ENCODE data around the gene MGST3. TPM values are rescaled to one million over a fixed set of nuclear protein-coding genes. Genes with fewer than 3 reads are reported as not detected.
"Not testable (repeated sequence)": the region's sequence is repeated elsewhere in the genome, so short reads cannot be mapped to it uniquely, and the experiment has no call there.

The MGST3 gene
- total RNA-seq, 1 donor from 2014 or later: 63.7 TPM

DNA sequence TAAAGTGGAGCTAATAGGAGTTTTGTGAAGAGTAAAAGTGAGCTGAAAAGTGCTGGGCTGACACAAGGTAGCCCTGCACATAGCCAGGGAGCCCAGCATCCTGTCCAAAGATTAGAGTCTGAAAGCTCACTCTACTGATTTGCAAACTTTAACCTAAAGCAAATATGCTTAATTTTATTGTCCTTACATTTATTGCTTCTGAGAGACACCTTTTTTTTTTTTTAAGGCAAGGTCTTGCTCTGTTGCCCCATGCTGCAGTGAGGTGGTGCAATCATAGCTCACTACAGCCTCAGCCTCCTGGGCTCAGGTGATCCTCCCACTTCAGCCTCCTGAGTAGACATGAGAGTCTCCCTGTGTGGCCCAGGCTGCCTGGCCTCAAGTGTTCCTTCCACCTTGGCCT, 16.5 kb downstream of the MGST3 start:
- intact Hi-C loops (cut with micrococcal nuclease): no loop called here
- no peak overlapping the region for H3K27ac Mint-ChIP-seq

DNA sequence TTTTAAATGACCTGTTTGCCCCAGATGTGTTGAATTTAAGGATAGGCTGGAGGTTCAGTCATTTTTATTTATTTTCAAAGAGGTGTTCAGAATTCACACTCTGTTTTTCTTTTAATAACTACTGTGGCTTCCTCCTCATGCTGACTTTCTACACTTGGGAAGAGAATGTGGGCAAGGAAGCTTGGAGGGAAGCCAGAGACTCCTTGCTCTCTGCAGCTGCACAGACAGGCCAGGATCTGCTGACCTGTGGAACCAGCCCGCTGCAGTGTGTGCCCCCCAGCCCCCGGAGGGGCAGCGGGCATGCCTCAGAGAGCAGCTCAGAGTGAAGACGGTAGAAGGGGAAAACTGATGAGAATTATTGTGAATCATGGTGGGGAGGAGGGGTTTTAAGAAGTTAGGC, 16.9 kb downstream of the MGST3 start:
- H3K27me3 Mint-ChIP-seq (ENCODE audit: low read depth): no peaks in the 10 kb centered on the region
- DNase-seq (ENCODE audit: low spot score): no peak
- H3K4me1 Mint-ChIP-seq (ENCODE audit: low read depth): peaks cover 36% of the 10 kb centered on the region
- H3K9me3 Mint-ChIP-seq: no peaks in the 10 kb centered on the region
- H3K27ac Mint-ChIP-seq: no peak overlapping the region
- H3K36me3 Mint-ChIP-seq (ENCODE audit: low read depth): peaks cover 27% of the 10 kb centered on the region
- no peak overlapping the region for H3K4me3 Mint-ChIP-seq (ENCODE audit: low read depth)
- intact Hi-C loops (cut with micrococcal nuclease): no loop called here

More for the DNA sequence above, 16.5 kb downstream of the MGST3 start:
- no peaks in the 10 kb centered on the region for H3K27me3 Mint-ChIP-seq (ENCODE audit: low read depth)
- DNase-seq (ENCODE audit: low spot score): no peak
- no peaks in the 10 kb centered on the region for H3K9me3 Mint-ChIP-seq
- no peak overlapping the region for H3K4me3 Mint-ChIP-seq (ENCODE audit: low read depth)
- H3K4me1 Mint-ChIP-seq (ENCODE audit: low read depth): peaks cover 37% of the 10 kb centered on the region
- H3K36me3 Mint-ChIP-seq (ENCODE audit: low read depth): peaks cover 24% of the 10 kb centered on the region

DNA sequence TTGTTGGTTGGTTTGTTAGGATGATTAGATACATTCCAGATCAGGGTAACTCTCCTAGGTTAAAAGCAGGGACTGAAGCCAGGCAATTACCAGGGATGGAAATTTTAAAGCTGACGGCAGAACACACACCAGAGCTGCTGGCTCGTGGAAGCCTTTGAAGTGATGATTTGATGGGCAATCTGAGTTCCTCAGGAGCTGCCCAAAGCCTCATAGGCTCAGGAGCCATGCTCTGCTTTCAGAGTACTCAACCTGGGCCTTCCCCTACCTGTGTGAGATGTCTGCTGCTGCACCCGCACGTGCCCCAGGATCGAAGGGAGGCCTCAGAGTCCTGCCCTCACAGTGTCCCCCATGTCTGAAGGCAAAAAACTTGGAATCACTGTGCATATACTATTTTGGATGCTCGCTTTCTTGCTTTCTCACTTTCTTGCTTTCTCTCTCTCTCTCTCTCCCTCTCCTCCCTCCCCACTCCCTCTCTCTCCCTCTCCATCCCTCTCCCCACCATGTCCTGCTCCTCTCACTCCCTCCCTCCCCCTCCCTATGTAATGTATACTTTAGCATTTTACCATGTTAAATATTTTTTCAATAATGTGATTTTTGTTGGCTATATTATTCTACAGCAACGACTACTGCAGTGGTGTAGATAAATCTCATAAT, 18.0 kb downstream of the MGST3 start:
- Mint-ChIP-seq H3K4me1 (ENCODE audit: low read depth) (peaks cover 34% of the 10 kb centered on the region), H3K9me3 (no peaks in the 10 kb centered on the region), H3K4me3 (ENCODE audit: low read depth) (no peak overlapping the region), H3K27me3 (ENCODE audit: low read depth) (no peaks in the 10 kb centered on the region), H3K36me3 (ENCODE audit: low read depth) (peaks cover 37% of the 10 kb centered on the region), H3K27ac (no peak overlapping the region)
- intact Hi-C loops (cut with micrococcal nuclease): no loop called here
- no peak for DNase-seq (ENCODE audit: low spot score)

DNA sequence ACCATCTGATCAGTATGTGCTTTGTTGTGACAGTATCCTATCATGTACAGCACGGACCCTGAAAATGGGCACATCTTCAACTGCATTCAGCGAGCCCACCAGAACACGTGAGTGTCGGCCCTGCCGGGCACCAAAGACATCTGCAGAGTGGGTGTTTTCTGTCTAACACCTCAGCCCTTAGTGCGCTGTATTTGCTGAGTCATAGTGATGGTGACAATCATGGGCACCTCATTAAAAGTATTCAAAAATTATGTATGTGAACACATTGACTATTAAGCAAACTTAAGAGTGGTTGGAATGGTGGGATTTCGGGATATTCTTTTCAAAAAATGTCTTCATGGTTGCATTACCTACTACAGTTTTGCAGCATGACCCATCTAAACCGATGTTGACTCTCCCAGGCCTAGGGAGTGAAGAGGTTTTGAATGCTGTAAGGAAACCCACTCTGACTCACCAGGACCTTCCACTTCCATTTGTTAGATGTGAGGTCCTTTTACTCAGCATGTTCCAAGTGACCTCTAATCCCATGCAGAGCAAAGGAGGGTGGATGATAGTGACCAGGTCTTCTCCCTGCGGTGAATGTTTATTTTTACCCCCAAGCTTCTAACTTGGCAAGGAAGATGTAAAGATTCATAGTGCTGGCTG, 20.1 kb downstream of the MGST3 start:
- Mint-ChIP-seq H3K27me3 (ENCODE audit: low read depth) (no peaks in the 10 kb centered on the region), H3K27ac (no peak overlapping the region), H3K4me3 (ENCODE audit: low read depth) (no peak overlapping the region), H3K9me3 (no peaks in the 10 kb centered on the region), H3K36me3 (ENCODE audit: low read depth) (peaks cover 52% of the 10 kb centered on the region), H3K4me1 (ENCODE audit: low read depth) (peaks cover 24% of the 10 kb centered on the region)
- intact Hi-C loops (cut with micrococcal nuclease): no loop called here
- DNase-seq (ENCODE audit: low spot score): no peak

DNA sequence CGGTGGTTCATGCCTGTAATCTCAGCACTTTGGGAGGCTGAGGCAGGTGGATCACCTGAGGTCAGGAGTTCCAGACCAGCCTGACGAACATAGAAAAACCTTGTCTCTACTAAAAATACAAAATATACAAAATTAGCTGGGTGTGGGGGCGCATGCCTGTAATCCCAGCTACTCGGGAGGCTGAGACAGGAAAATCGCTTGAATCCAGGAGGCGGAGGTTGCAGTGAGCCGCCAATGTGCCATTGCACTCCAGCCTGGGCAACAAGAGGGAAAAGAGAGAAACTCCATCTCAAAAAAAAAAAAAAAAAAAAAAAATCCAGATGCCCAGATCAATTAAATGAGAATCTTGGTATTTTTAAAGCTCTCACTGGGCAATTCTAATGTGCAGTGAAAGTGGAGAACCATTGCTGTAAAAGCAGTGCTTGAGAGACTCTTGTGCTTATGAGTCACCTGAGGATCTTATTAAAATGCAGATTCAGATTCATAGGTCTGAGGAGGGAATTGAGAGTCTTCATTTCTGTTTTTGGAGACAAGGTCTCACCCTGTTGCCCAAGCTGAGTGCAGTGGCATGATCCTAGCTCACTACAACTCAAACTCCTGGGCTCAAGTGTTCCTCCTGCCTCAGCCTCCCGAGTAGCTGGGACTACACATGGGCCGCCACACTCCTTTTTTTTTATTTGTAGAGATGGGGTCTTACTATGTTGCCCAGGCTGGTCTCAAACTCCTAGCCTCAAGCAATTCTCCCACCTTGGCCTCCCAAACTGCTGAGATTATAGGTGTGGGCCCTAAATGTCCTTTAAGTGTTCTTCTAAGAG, 27.9 kb downstream of the MGST3 start:
- H3K27me3 Mint-ChIP-seq (ENCODE audit: low read depth); H3K4me3 Mint-ChIP-seq (ENCODE audit: low read depth); H3K4me1 Mint-ChIP-seq (ENCODE audit: low read depth); DNase-seq (ENCODE audit: low spot score); intact Hi-C loops (cut with micrococcal nuclease); H3K9me3 Mint-ChIP-seq; H3K27ac Mint-ChIP-seq: not testable (repeated sequence)
- H3K36me3 Mint-ChIP-seq (ENCODE audit: low read depth): peaks cover 63% of the 10 kb centered on the region

DNA sequence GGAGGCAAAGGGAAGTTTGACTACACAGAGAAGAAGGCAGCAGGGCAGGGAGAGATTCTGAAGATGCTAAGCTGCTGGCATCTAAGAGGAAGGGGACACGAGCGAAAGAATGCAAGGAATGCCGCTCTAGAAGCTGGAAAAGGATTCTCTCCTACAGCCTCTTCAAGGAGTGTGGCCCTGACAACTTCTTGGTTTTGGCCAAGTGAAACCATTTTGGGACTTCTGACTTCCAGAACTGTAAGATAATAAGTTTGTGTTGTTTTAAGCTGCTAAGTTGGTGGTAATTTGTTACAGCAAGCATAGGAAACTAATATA, 28.5 kb downstream of the MGST3 start:
- intact Hi-C loops (cut with micrococcal nuclease): no loop called here
- no peaks in the 10 kb centered on the region for H3K4me1 Mint-ChIP-seq (ENCODE audit: low read depth)

DNA sequence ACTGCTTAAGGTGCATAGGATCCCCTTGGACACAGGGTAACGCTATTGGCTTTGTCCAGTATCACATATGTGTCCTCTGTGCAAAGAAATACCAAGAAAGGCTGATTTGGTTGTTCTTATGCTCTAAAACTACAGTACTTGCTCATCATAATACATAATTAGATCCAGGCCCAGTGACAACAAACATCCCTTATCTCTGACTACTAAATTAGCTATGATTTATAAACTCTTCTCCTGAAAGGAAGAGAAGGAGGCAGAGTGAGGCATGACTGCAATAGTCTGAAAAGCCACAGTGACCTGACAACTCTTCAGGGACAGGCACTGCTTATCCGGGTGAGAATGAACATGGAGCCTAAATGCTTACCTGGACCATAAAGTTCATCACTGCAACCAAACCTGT, 30.7 kb downstream of the MGST3 start:
- no peak overlapping the region for H3K27ac Mint-ChIP-seq
- H3K27me3 Mint-ChIP-seq (ENCODE audit: low read depth): no peaks in the 10 kb centered on the region
- peaks cover 66% of the 10 kb centered on the region for H3K36me3 Mint-ChIP-seq (ENCODE audit: low read depth)
- DNase-seq (ENCODE audit: low spot score): no peak
- H3K9me3 Mint-ChIP-seq: no peaks in the 10 kb centered on the region
- intact Hi-C loops (cut with micrococcal nuclease): no loop called here
- no peak overlapping the region for H3K4me3 Mint-ChIP-seq (ENCODE audit: low read depth)
- peaks cover 5% of the 10 kb centered on the region for H3K4me1 Mint-ChIP-seq (ENCODE audit: low read depth)

More for the DNA sequence above, 28.5 kb downstream of the MGST3 start:
- DNase-seq (ENCODE audit: low spot score): no peak
- H3K27me3 Mint-ChIP-seq (ENCODE audit: low read depth): no peaks in the 10 kb centered on the region
- H3K36me3 Mint-ChIP-seq (ENCODE audit: low read depth): peaks cover 63% of the 10 kb centered on the region
- H3K27ac Mint-ChIP-seq: no peak overlapping the region
- H3K9me3 Mint-ChIP-seq: no peaks in the 10 kb centered on the region
- no peak overlapping the region for H3K4me3 Mint-ChIP-seq (ENCODE audit: low read depth)

DNA sequence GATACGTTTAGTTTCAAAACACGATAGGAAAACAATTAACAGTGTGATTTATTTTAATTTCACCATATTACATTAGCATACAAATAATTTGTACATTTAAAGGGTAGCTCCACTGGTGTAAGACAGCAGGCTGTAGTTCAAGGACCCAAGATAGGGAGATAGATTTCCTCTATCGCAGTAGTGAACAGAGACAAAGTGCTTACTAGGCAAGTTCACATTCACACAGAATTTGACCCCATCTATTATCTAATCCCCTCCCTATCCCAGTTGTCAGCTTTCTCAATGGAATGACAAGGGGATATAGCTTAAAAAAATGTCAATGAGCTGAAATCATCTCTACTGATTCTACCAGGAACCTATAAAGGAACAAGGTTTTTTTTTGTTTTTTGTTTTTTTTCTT, 31.2 kb downstream of the MGST3 start:
- H3K9me3 Mint-ChIP-seq: no peaks in the 10 kb centered on the region
- no peaks in the 10 kb centered on the region for H3K27me3 Mint-ChIP-seq (ENCODE audit: low read depth)
- no peak for DNase-seq (ENCODE audit: low spot score)
- peaks cover 5% of the 10 kb centered on the region for H3K4me1 Mint-ChIP-seq (ENCODE audit: low read depth)
- H3K36me3 Mint-ChIP-seq (ENCODE audit: low read depth): peaks cover 68% of the 10 kb centered on the region
- no peak overlapping the region for H3K27ac Mint-ChIP-seq
- intact Hi-C loops (cut with micrococcal nuclease): no loop called here
- no peak overlapping the region for H3K4me3 Mint-ChIP-seq (ENCODE audit: low read depth)

DNA sequence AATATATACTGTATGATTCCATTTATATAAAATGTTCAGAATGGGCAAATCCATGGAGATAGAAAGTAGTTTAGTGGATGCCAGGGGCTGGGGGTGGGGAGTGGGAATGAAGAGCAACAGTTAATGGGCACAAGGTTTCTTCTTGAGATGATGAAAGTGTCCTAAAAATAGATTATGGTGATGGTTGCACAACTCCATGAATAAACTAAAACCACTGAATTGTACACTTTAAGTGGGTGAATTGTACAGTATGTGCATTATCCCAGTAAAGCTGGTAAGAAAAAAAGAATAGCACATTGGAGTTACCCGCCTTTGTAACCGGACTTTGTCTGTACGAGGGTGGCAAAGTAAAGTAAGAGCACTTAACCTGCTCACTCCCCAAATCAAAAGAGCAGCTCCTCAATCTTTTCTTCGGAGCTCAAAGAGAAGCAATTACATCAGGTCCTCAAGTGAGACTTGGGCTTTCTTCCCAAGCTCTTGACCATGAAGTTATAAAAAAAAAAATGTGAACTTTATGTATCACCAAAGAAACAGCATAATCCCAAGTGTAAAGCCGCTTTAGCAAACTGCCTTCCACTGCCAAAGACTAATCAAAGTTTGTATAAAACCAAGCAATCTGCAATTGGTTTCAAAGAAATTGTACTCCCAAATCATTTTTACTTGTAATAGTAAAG, 35.3 kb downstream of the MGST3 start:
- no peak overlapping the region for H3K4me3 Mint-ChIP-seq (ENCODE audit: low read depth)
- H3K27ac Mint-ChIP-seq: no peak overlapping the region
- H3K9me3 Mint-ChIP-seq: no peaks in the 10 kb centered on the region
- DNase-seq (ENCODE audit: low spot score): no peak
- peaks cover 8% of the 10 kb centered on the region for H3K4me1 Mint-ChIP-seq (ENCODE audit: low read depth)
- intact Hi-C loops (cut with micrococcal nuclease): no loop called here
- H3K27me3 Mint-ChIP-seq (ENCODE audit: low read depth): no peaks in the 10 kb centered on the region
- H3K36me3 Mint-ChIP-seq (ENCODE audit: low read depth): peaks cover 91% of the 10 kb centered on the region

DNA sequence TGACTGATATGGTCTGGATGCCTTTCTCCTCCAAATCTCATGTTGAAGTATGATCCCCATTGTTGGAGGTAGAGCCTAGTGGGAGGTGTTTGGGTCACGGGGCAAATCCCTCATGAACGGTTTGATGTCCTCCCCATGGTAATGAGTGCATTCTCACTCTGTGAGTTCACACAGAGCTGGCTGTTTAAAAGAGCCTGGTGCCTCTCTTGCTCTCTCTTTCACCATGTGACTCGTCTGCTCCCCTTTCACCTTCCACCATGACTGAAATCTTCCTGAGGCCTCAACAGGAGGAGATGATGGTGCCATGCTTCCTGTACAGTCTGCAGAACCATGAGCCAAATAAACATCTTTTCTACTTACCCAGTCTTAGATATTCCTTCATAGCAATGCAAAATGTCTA, 37.1 kb downstream of the MGST3 start:
- Mint-ChIP-seq H3K36me3 (ENCODE audit: low read depth) (peaks cover 90% of the 10 kb centered on the region), H3K4me3 (ENCODE audit: low read depth) (no peak overlapping the region), H3K4me1 (ENCODE audit: low read depth) (peaks cover 8% of the 10 kb centered on the region), H3K27me3 (ENCODE audit: low read depth) (no peaks in the 10 kb centered on the region), H3K27ac (no peak overlapping the region), H3K9me3 (no peaks in the 10 kb centered on the region)
- no peak for DNase-seq (ENCODE audit: low spot score)
- intact Hi-C loops (cut with micrococcal nuclease): no loop called here

DNA sequence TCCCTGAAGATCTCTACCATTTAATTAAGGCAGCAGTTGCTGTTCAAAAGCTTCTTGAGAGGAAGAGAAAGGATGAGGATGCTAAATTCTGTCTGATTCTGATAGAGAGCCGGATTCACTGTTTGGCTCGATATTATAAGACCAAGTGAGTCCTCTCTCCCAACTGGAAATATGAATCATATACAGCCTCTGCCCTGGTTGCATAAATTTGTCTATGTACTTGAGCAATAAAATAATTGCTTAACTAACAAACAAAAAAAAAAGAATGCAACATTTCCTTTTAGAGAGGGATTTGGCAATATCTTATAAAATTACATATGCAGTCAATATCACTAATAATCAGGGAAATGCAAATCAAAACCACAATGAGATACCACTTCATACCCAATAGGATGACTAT, 40.5 kb downstream of the MGST3 start:
- Mint-ChIP-seq H3K36me3 (ENCODE audit: low read depth) (peaks cover 78% of the 10 kb centered on the region), H3K27me3 (ENCODE audit: low read depth) (no peaks in the 10 kb centered on the region), H3K4me3 (ENCODE audit: low read depth) (no peak overlapping the region), H3K9me3 (no peaks in the 10 kb centered on the region), H3K27ac (no peak overlapping the region), H3K4me1 (ENCODE audit: low read depth) (peaks cover 12% of the 10 kb centered on the region)
- DNase-seq (ENCODE audit: low spot score): no peak
- intact Hi-C loops (cut with micrococcal nuclease): no loop called here

DNA sequence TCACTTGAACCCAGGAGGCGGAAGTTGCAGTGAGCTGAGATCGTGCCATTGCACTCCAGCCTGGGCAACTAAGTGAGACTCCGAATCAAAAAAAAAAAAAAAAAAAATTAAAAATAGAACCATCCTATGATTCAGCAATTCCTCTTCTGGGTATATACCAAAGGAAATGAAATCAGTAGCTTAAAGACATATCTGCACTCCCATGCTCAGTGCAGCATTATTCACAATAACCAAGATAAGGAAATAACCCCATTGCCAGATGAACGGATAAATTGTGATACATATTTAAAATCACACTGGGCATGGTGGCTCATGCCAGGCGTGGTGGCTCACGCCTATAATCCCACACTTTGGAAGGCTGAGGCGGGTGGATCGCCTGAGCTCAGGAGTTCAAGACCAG, 43.6 kb downstream of the MGST3 start:
- DNase-seq (ENCODE audit: low spot score): no peak
- H3K4me3 Mint-ChIP-seq (ENCODE audit: low read depth): no peak overlapping the region
- intact Hi-C loops (cut with micrococcal nuclease): no loop called here
- no peak overlapping the region for H3K27ac Mint-ChIP-seq
- peaks cover 76% of the 10 kb centered on the region for H3K36me3 Mint-ChIP-seq (ENCODE audit: low read depth)
- no peaks in the 10 kb centered on the region for H3K9me3 Mint-ChIP-seq
- peaks cover 27% of the 10 kb centered on the region for H3K4me1 Mint-ChIP-seq (ENCODE audit: low read depth)
- no peaks in the 10 kb centered on the region for H3K27me3 Mint-ChIP-seq (ENCODE audit: low read depth)

DNA sequence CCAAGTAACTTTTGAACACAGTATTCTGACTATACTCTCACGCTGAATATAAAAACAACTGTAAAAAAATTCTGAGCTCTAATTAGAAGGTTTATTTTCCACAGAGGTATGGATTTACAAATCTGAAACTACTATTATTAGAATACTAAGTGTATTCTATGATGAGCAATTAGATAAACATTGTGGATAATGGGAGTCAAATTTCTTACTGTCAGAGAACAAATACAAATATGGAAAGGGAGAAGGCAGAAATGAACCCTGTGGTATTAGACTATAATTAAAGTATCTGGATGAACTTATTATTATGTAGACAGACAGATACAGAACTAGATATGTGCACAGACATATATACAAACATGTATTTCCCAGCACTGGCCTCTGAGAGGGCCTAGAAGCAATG, 44.8 kb downstream of the MGST3 start:
- Mint-ChIP-seq H3K36me3 (ENCODE audit: low read depth) (peaks cover 77% of the 10 kb centered on the region), H3K27me3 (ENCODE audit: low read depth) (no peaks in the 10 kb centered on the region), H3K4me1 (ENCODE audit: low read depth) (peaks cover 24% of the 10 kb centered on the region), H3K4me3 (ENCODE audit: low read depth) (no peak overlapping the region), H3K9me3 (no peaks in the 10 kb centered on the region), H3K27ac (no peak overlapping the region)
- intact Hi-C loops (cut with micrococcal nuclease): no loop called here
- DNase-seq (ENCODE audit: low spot score): no peak

All from activated T-helper 2 cell treated with anti-CD3 and anti-CD28 coated beads, Interferon-gamma antibody, Interleukin-2, Interleukin-4, amounts not matched to agents 10 μg/mL and 5 μg/mL and 100 μg/mL, durations not matched to agents 14 hours and 24 hours and 36 hours (primary cell).